GM19328 (cell line): ENCODE measurements around the gene NCOA1.

Source experiments
- ATAC-seq: cut with Tn5 transposase; IDR thresholded peaks from one replicate; pipeline ENCODE4 v1.9.1; 2021; ENCODE audit warnings: mild to moderate bottlenecking, moderate library complexity; ENCODE audit not compliant: unreplicated experiment

Gene NCOA1

DNA sequence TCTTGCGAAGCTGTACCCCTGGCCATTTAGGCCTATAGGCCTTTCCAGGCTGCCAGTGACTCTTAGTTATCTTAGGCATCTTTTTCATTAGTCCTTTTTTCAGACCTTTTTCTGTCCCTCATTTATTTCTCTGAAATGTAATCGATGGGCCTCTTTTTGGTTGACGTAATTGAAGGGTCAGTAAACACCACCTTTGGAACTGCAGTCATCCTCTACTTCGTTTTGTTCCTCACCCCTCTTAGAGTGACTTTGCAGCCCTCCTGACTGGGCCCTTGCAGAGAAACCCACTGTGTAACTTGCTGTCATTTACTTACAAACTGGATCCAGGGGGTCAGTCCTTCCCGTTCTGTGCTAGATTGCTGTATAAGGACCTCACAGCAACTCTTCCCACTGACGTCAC is 325.4 kb downstream of the NCOA1 start:
- ATAC-seq: no peak

DNA sequence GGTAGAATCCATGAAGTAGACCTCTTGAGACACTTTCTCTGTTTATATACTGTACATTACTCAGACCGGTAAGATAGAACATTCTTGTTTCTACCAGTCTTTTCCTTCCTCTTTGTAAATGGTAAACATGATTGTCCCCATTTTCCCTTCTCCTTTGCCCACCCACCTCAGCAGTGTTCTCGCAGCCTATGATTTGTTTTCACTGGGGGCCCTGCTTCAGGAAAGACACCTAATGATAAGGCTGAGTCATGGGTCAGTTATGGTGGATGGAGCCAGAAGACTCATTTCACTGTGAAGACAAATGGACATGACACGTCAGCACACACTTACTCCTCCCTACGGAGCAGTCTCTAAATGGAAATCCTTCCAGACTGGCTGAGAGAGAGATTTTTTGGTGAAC is 325.8 kb downstream of the NCOA1 start:
- no peak for ATAC-seq

DNA sequence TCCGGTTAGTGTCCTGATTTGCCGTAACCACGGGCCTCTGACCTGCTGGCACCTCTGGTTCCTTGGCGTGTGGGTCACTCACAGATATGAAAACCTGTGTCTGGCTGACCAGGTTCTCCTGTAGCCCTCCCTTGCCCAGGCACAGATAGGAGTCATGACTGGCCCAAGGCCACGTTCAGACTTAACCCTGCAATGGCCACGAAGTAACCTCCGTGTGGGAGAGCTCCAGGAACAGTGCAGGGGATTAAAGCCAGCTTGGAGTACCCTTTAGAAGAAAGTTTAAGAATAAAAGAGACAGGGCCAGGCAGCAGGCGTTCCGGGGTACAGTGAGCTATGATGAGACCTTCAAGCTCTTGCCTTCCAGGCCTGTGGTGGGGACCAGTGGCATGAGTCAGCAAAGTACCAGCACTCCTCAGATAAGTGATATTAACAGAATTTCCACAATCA is 327.7 kb downstream of the NCOA1 start:
- ATAC-seq: no peak

DNA sequence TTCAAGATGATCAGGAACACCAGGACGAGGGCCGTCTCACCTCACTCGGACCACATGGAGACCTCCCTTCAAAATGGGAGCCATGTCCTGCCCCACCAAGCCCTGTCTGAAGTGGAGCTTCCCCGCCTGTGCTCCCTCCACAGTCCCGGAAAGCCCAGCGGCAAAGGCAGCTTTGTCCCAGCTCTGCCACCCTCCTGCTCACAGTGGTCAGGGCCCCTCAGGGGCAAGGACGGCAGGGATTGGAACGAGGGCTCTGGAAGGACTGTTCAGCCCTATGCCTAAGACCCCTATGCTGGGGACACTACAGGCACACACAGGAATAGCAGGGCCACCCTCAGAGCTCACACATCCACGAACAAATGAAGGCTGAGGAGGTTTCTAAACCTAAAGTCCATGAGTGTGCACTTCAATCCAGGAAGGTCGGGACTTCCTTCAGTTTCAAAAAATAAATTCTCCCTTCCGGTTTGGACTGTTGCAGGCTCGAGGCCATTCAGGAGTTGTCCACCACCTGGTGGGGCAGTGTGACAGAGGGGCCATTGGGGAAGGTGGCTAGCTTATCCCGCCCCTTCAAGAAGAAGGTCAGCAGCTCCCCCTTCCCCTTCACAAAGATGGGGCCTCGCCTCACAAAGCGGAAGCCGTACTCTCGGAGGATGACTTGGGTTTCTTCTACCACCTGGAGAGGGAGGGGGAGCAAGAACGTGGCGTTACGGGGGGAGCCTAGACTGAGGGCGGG is 328.6 kb downstream of the NCOA1 start:
- no peak for ATAC-seq

DNA sequence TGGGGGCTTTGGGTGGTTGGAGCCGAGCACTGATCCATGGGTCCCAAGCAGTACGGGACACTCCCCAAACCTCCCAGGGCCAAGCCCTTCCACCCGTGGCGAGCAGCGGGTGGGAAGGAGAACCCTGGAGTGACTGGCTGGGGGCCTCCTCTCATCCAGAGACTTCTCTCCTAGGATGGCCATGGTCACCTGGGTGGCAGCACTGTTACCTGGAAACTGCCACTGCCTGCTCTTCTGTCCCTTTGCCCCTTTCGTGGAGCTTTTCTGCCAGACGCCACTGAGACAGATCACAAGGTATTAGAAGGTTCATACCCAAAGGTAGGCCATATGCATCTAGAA is 329.1 kb downstream of the NCOA1 start:
- ATAC-seq: no peak
